ENCODE data around the gene PYGL.
A peak's percentile ranks its signal among the peaks of the same experiment; 100 is the strongest.
"Not testable (repeated sequence)": the region's sequence is repeated elsewhere in the genome, so short reads cannot be mapped to it uniquely, and the experiment has no call there.

The PYGL gene

GRCh38 chr14:50954811-50955372 lies 10.6 kb upstream of the PYGL start:
- DNase-seq (ENCODE audit: low spot score), result peak; percentile 13

- no peak for DNase-seq (ENCODE audit: low spot score)
Measured at GRCh38 chr14:50953502-50953901, 9.2 kb upstream of the PYGL start.

- no peak for DNase-seq (ENCODE audit: low spot score)
Measured at GRCh38 chr14:50951032-50951431, 6.7 kb upstream of the PYGL start.

- no peak for DNase-seq (ENCODE audit: low spot score)
Measured at GRCh38 chr14:50948205-50948604, 3.9 kb upstream of the PYGL start.

GRCh38 chr14:50947446-50947845 lies 3.2 kb upstream of the PYGL start:
- DNase-seq (ENCODE audit: low spot score), result no peak

GRCh38 chr14:50946234-50946935 lies 2.1 kb upstream of the PYGL start:
- DNase-seq (ENCODE audit: low spot score), result no peak

- no peak for DNase-seq (ENCODE audit: low spot score)
Measured at GRCh38 chr14:50944647-50945413, 547 bp upstream of the PYGL start.

GRCh38 chr14:50943261-50943942 lies 881 bp downstream of the PYGL start:
- DNase-seq (ENCODE audit: low spot score), result no peak

- not testable (repeated sequence) for DNase-seq (ENCODE audit: low spot score)
Measured at GRCh38 chr14:50941638-50942037, 2.6 kb downstream of the PYGL start.

- DNase-seq (ENCODE audit: low spot score), result no peak
Measured at GRCh38 chr14:50941151-50941550, 3.1 kb downstream of the PYGL start.

GRCh38 chr14:50937800-50938199 lies 6.5 kb downstream of the PYGL start:
- DNase-seq (ENCODE audit: low spot score), result no peak

GRCh38 chr14:50937325-50937724 lies 7.0 kb downstream of the PYGL start:
- no peak for DNase-seq (ENCODE audit: low spot score)

GRCh38 chr14:50936882-50937281 lies 7.4 kb downstream of the PYGL start:
- DNase-seq (ENCODE audit: low spot score), result no peak

- no peak for DNase-seq (ENCODE audit: low spot score)
Measured at GRCh38 chr14:50936016-50936340, 8.3 kb downstream of the PYGL start.

- DNase-seq (ENCODE audit: low spot score), result no peak
Measured at GRCh38 chr14:50935126-50936015, 8.9 kb downstream of the PYGL start.

- DNase-seq (ENCODE audit: low spot score), result no peak
Measured at GRCh38 chr14:50932592-50933495, 11.4 kb downstream of the PYGL start.

- DNase-seq (ENCODE audit: low spot score), result no peak
Measured at GRCh38 chr14:50932156-50932555, 12.1 kb downstream of the PYGL start.

GRCh38 chr14:50931559-50931958 lies 12.7 kb downstream of the PYGL start:
- no peak for DNase-seq (ENCODE audit: low spot score)

GRCh38 chr14:50929506-50929905 lies 14.8 kb downstream of the PYGL start:
- DNase-seq (ENCODE audit: low spot score), result no peak

- DNase-seq (ENCODE audit: low spot score), result no peak
Measured at GRCh38 chr14:50928002-50928635, 16.2 kb downstream of the PYGL start.

All from CD4-positive, alpha-beta T cell treated with Interleukin-2 at 100 ng/mL for 4 hours (primary cell).